ENCODE data around the gene MRAP2.
"Not testable (repeated sequence)": the region's sequence is repeated elsewhere in the genome, so short reads cannot be mapped to it uniquely, and the experiment has no call there.

MRAP2 gene

DNA sequence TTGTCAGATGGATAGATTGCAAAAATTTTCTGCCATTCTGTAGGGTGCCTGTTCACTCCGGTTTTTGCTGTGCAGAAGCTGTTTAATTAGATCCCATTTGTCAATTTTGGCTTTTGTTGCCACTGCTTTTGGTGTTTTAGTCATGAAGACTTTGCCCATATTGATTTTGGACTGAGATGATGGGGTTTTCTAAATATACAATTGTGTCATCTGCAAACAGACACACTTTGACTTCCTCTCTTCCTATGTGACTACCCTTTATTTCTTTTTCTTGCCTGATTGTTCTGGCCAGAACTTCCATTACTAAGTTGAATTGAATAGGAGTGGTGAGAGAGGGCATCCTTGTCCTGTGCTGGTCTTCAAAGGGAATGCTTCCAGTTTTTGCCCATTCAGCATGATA lies 96.0 kb downstream of the MRAP2 start:
- DNase-seq (ENCODE audit: low read depth in 2 of 2): not testable (repeated sequence)

GRCh38 chr6:84133385-84133784 lies 99.8 kb downstream of the MRAP2 start:
- not testable (repeated sequence) for DNase-seq (ENCODE audit: low read depth in 2 of 2)

- no peak for DNase-seq (ENCODE audit: low read depth in 2 of 2)
Measured at GRCh38 chr6:84135291-84135690, 101.7 kb downstream of the MRAP2 start.

GRCh38 chr6:84136364-84137050 lies 102.9 kb downstream of the MRAP2 start:
- no peak for DNase-seq (ENCODE audit: low read depth in 2 of 2)

DNA sequence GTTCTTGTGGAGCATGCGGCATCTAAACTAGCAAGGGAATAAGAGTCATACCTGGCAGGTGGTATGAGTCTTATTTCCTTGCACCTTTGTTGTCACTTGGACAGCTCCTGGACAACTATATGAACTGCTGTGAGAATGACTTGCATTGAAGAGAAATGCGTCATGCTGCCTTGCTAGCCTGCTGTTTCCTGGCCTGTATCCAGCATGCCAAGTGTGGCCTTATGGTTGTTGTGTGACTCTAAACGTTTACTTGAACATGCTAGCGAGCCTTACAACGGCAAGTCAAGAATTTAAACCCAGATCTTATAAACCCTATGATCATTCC lies 103.4 kb downstream of the MRAP2 start:
- no peak for DNase-seq (ENCODE audit: low read depth in 2 of 2)

DNA sequence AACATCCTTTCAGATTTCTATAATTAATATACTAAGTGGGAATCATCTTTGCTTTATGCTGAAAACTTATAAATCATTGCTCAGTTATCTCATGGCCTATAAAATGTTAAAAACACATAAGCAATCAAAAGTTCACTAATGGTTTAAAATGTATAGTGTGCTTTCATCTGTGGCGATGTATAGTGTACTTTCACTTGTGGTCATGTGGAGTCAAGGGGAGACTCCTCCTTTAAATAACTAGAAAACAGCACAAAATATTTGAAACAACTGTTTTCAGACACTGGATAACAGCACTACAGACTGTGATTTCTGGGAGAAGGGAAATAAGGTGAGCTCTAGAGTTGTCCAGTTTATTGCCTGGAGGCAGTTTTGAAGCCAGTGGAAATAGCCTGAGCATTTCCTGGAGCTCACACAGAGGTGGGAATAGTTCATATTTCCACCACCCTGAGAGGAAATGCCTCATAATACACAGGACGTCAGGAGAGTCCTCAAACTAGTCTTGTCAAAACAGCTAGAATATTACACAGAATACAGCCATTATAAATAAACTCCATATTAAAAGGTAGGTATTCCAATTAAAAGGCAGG lies 104.5 kb downstream of the MRAP2 start:
- no peak for DNase-seq (ENCODE audit: low read depth in 2 of 2)

DNA sequence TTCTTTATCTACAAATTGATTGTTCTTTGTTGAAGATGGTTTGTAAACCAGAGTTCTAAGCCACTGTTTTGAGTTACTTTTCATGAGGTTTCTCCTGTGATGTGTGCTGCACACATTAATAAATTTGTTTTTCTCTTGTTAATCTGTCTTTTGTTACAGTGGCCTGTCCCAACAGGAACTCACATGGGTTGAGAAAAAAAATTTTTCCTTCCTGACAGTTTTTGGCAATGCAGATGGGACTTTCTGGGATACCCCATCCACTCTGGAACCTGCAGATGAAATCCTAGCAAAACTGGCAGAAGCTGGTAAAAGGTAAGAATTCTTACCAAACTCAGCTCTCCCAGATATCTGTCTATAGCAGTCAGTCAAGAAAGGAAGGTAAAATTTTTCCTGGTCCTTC lies 105.7 kb downstream of the MRAP2 start:
- DNase-seq (ENCODE audit: low read depth in 2 of 2): no peak
